HepG2 (cell line): ENCODE measurements around the gene TAF1B. TPM values are rescaled to one million over a fixed set of nuclear protein-coding genes. Genes with fewer than 3 reads are reported as not detected.

Experiments
- BCL6 ChIP-seq: IDR thresholded peaks from 2 replicates; pipeline ENCODE4 v1.6.1; 2016; ENCODE audit warnings: missing genetic modification reagents, missing compliant biosample characterization
- GATA4 ChIP-seq: sonication (generic); IDR thresholded peaks from 2 replicates; pipeline ENCODE4 v1.6.1; 2016; ENCODE audit warnings: antibody characterized with exemption, low read depth, borderline replicate concordance
- ISL2 ChIP-seq: sonication (generic); formaldehyde crosslinking; IDR thresholded peaks from 2 replicates; pipeline ENCODE4 v1.5.0; 2020; ENCODE audit warnings: missing genetic modification reagents
- NAIF1 ChIP-seq: sonication (generic); formaldehyde crosslinking; IDR thresholded peaks from 2 replicates; pipeline ENCODE4 v1.5.0; 2020; ENCODE audit warnings: mild to moderate bottlenecking, missing genetic modification reagents, borderline replicate concordance
- PRPF4 ChIP-seq: fragments of 200-400 bp; formaldehyde crosslinking; IDR thresholded peaks from 2 replicates; pipeline ENCODE4 v1.6.1; 2016; ENCODE audit warnings: low read length, low read depth; ENCODE audit not compliant: poor library complexity, severe bottlenecking
- REPIN1 ChIP-seq: sonication (generic); formaldehyde crosslinking; IDR thresholded peaks from 2 replicates; pipeline ENCODE4 v1.8.0; 2022; ENCODE audit warnings: missing genetic modification reagents, low read depth, mild to moderate bottlenecking, borderline replicate concordance
- SRSF1 ChIP-seq: fragments of 200-400 bp; formaldehyde crosslinking; optimal IDR thresholded peaks from 2 replicates; pipeline ENCODE3; 2017; ENCODE audit warnings: mild to moderate bottlenecking, low read depth, low read length, moderate library complexity
- ZBTB7A ChIP-seq: sonication (generic); formaldehyde crosslinking; IDR thresholded peaks from 2 replicates; pipeline ENCODE4 v1.8.0; 2022; ENCODE audit warnings: mild to moderate bottlenecking, missing genetic modification reagents
- ZC3H13 ChIP-seq: sonication (generic); formaldehyde crosslinking; IDR thresholded peaks from 2 replicates; pipeline ENCODE4 v1.8.1; 2023; ENCODE audit warnings: mild to moderate bottlenecking, missing genetic modification reagents, moderate library complexity
- ZMAT3 ChIP-seq: sonication (generic); formaldehyde crosslinking; conservative IDR thresholded peaks from 2 replicates; pipeline ENCODE4 v1.7.0; 2021; ENCODE audit warnings: missing genetic modification reagents
- polyA plus RNA-seq, 8 experiments: library from polyadenylated mRNA; depleted of rRNA in 3 of 8; stranded (reverse) in 7 of 8; unstranded in 1 of 8; fragments of >200 nt; fragmentation: Illumina TruSeq in 4 of 8; extraction: Trizol in 4 of 8; gene quantifications; 2 replicates each; pipeline versions ENCODE4 v1.2.1 to v1.2.3, GENCODE V29; 2011 to 2016; ENCODE audit warnings: low read depth in 4 of 8, missing spikeins in 1 of 8, mixed read lengths in 1 of 8; ENCODE audit not compliant: insufficient read depth in 1 of 8
- total RNA-seq, 5 experiments: library from RNA; depleted of rRNA; stranded (reverse); fragments of >200 nt; fragmentation: Illumina TruSeq; extraction: Trizol; gene quantifications; 2 replicates each; pipeline ENCODE4 v1.2.3, GENCODE V29; 2016; ENCODE audit warnings: low read depth in 1 of 5
- TF ChIP-seq, protein P1 (sequence below): IDR thresholded peaks from 2 replicates; pipeline ENCODE4 v1.6.1; 2016; ENCODE audit warnings: missing compliant biosample characterization, missing genetic modification reagents, borderline replicate concordance
- TF ChIP-seq, protein P2 (sequence below): sonication (generic); formaldehyde crosslinking; conservative IDR thresholded peaks from 2 replicates; pipeline ENCODE4 v1.4.0; 2020; ENCODE audit warnings: mild to moderate bottlenecking, missing genetic modification reagents, moderate library complexity
- TF ChIP-seq, protein P3 (sequence below): sonication (generic); formaldehyde crosslinking; IDR thresholded peaks from 2 replicates; pipeline ENCODE4 v1.8.0; 2022; ENCODE audit warnings: missing genetic modification reagents, mild to moderate bottlenecking, inconsistent platforms, borderline replicate concordance
- TF ChIP-seq, protein P4 (sequence below): IDR thresholded peaks from 2 replicates; pipeline ENCODE4 v1.4.0; 2020; ENCODE audit warnings: mild to moderate bottlenecking, missing genetic modification reagents

The TAF1B gene
- total and polyA plus RNA-seq, 2 of the 13 experiments (the other 11 are each of a cell fraction or from before 2014, with no cell fraction given) = 13.3 to 27.7 TPM

DNA sequence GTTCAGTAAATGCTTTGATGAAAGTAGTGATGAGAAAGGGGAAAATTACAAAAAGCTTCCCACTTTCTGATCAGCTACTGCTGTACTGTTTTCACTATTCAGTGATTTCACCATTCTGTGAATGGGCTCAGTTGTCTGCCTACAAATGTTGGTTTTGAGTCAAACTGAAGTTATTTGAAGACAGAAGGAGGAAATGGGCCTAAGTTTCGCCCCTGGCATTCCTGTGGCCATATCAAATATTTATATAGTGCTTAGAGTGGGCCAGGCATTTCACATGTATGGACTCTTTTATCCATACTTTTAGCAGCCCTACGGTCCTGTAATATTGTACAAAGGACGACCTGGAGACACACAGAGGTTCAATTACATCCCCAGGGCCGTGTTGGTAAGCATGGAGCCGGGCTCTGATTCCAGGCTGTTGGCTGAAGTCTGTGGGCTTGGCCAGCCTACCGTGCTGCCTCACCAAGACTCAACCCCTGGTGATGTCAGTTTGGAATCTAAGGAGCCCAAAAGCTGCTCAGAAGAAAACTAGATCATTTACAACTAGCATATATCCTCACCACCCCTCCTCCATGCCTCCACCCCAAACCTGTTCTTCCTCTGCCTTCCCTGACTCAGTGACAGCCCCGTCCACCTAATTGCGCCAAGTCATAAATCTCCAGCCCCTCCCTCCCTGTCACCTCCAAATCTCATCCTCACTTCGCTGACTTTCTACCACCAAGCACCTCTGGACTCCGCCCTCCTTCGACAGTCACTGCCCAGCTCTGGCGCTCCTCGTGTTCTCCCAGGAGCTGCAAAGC lies 98.1 kb downstream of the TAF1B start (continued):
- TF ChIP-seq, protein P1, sequence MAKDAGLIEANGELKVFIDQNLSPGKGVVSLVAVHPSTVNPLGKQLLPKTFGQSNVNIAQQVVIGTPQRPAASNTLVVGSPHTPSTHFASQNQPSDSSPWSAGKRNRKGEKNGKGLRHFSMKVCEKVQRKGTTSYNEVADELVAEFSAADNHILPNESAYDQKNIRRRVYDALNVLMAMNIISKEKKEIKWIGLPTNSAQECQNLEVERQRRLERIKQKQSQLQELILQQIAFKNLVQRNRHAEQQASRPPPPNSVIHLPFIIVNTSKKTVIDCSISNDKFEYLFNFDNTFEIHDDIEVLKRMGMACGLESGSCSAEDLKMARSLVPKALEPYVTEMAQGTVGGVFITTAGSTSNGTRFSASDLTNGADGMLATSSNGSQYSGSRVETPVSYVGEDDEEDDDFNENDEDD (CRISPR knock-in tag) = no peak
- TF ChIP-seq, protein P2, sequence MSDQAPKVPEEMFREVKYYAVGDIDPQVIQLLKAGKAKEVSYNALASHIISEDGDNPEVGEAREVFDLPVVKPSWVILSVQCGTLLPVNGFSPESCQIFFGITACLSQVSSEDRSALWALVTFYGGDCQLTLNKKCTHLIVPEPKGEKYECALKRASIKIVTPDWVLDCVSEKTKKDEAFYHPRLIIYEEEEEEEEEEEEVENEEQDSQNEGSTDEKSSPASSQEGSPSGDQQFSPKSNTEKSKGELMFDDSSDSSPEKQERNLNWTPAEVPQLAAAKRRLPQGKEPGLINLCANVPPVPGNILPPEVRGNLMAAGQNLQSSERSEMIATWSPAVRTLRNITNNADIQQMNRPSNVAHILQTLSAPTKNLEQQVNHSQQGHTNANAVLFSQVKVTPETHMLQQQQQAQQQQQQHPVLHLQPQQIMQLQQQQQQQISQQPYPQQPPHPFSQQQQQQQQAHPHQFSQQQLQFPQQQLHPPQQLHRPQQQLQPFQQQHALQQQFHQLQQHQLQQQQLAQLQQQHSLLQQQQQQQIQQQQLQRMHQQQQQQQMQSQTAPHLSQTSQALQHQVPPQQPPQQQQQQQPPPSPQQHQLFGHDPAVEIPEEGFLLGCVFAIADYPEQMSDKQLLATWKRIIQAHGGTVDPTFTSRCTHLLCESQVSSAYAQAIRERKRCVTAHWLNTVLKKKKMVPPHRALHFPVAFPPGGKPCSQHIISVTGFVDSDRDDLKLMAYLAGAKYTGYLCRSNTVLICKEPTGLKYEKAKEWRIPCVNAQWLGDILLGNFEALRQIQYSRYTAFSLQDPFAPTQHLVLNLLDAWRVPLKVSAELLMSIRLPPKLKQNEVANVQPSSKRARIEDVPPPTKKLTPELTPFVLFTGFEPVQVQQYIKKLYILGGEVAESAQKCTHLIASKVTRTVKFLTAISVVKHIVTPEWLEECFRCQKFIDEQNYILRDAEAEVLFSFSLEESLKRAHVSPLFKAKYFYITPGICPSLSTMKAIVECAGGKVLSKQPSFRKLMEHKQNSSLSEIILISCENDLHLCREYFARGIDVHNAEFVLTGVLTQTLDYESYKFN = 0 out of 2 replicates have a peak, but pooled peaks have one; percentile 9
- TF ChIP-seq, protein P3, sequence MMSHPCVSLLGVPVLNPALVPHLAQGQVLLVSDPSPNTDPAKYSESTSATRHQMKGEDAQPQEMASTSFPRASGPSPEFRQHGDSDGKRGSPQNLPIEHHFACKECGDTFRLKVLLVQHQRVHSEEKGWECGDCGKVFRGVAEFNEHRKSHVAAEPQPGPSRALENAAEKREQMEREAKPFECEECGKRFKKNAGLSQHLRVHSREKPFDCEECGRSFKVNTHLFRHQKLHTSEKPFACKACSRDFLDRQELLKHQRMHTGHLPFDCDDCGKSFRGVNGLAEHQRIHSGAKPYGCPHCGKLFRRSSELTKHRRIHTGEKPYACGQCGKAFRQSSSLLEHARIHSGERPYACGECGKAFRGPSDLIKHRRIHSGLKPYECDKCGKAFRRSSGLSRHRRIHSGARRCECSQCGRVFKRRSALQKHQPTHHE (CRISPR knock-in tag) = no peak
- 0 out of 2 replicates have a peak, but pooled peaks have one; percentile 27 for TF ChIP-seq REPIN1 (CRISPR knock-in tag)
- TF ChIP-seq BCL6 (CRISPR knock-in tag) = 0 out of 2 replicates have a peak, but pooled peaks have one; percentile 4
- TF ChIP-seq, protein P4, sequence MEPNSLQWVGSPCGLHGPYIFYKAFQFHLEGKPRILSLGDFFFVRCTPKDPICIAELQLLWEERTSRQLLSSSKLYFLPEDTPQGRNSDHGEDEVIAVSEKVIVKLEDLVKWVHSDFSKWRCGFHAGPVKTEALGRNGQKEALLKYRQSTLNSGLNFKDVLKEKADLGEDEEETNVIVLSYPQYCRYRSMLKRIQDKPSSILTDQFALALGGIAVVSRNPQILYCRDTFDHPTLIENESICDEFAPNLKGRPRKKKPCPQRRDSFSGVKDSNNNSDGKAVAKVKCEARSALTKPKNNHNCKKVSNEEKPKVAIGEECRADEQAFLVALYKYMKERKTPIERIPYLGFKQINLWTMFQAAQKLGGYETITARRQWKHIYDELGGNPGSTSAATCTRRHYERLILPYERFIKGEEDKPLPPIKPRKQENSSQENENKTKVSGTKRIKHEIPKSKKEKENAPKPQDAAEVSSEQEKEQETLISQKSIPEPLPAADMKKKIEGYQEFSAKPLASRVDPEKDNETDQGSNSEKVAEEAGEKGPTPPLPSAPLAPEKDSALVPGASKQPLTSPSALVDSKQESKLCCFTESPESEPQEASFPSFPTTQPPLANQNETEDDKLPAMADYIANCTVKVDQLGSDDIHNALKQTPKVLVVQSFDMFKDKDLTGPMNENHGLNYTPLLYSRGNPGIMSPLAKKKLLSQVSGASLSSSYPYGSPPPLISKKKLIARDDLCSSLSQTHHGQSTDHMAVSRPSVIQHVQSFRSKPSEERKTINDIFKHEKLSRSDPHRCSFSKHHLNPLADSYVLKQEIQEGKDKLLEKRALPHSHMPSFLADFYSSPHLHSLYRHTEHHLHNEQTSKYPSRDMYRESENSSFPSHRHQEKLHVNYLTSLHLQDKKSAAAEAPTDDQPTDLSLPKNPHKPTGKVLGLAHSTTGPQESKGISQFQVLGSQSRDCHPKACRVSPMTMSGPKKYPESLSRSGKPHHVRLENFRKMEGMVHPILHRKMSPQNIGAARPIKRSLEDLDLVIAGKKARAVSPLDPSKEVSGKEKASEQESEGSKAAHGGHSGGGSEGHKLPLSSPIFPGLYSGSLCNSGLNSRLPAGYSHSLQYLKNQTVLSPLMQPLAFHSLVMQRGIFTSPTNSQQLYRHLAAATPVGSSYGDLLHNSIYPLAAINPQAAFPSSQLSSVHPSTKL (CRISPR knock-in tag) = peak; percentile 41; the same call in 1 of the 2 replicates
- TF ChIP-seq ZBTB7A = no peak
- TF ChIP-seq ZC3H13 (CRISPR knock-in tag) = no peak
- 0 out of 2 replicates have a peak, but pooled peaks have one; percentile 49 for TF ChIP-seq ISL2 (CRISPR knock-in tag)
- no peak for TF ChIP-seq PRPF4
- no peak for TF ChIP-seq SRSF1
- no peak for TF ChIP-seq NAIF1 (CRISPR knock-in tag)
- no peak for TF ChIP-seq ZMAT3 (CRISPR knock-in tag)
- TF ChIP-seq GATA4 = 0 out of 2 replicates have a peak, but pooled peaks have one; percentile 17
